ENCODE results near the gene ARSI. TPM values are rescaled to one million over a fixed set of nuclear protein-coding genes. Genes with fewer than 3 reads are reported as not detected.

The ARSI gene
- total and polyA plus RNA-seq, 2 donors (not counting 3 experiments of a cell fraction or from before 2014, with no cell fraction given), result 0.17 to 0.20 TPM

- dilution Hi-C loops (cut with MboI; ENCODE audit: extremely low pct_ligation_motif_present, low sequenced_read_pairs) (no loop called here), intact Hi-C loops (cut with micrococcal nuclease) (no loop called here)
- H3K27me3 ChIP-seq (ENCODE audit: control insufficient read depth in 2 of 2, insufficient read depth in 2 of 2, low read length in 2 of 2), result no peaks in the 10 kb centered on the region
- H3K9ac ChIP-seq (replicated peaks; ENCODE audit: extremely low read depth, insufficient read depth, low read length), result no peak overlapping the region
- no peaks in the 10 kb centered on the region for H3K79me2 ChIP-seq (ENCODE audit: control insufficient read depth, insufficient read depth, low read length)
- DNase-seq (ENCODE audit: low read depth, low spot score) (no peak), FAIRE-seq (no peak)
- H2AFZ ChIP-seq (ENCODE audit: low read depth, low read length), result no peak overlapping the region
- no peak overlapping the region for H3K4me2 ChIP-seq (ENCODE audit: insufficient read depth, low read length)
- no TSS peak for BruUV-seq (replicated peaks)
- CTCF ChIA-PET, result interaction anchor here (1.0 to 2.5 kb wide), 2 partner anchors 10 to 11 kb away, joined by 3 to 7 read pairs; no protein-coding TSS in a partner anchor
- POLR2A ChIA-PET, result no interaction called here
- no peak for TF ChIP-seq POLR2AphosphoS5 (IDR thresholded peaks at IDR 0.05; ENCODE audit: insufficient read depth, low read depth, low read length)
- TF ChIP-seq MAX (IDR thresholded peaks at IDR 0.05; ENCODE audit: insufficient read depth, insufficient read length), result no peak
- TF ChIP-seq EZH2 (IDR thresholded peaks at IDR 0.05; ENCODE audit: borderline replicate concordance, low read depth, low read length, severe bottlenecking), result no peak
- no peak for TF ChIP-seq POLR2A (IDR thresholded peaks at IDR 0.05; ENCODE audit: low read depth, low read length)
- TF ChIP-seq CTCF (IDR thresholded peaks at IDR 0.05; ENCODE audit: extremely low read depth in 1 of 2, insufficient read depth in 1 of 2, low read depth in 1 of 2, low read length in 2 of 2), result no peak
- no peaks in the 10 kb centered on the region for H3K9me1 ChIP-seq (replicated peaks; ENCODE audit: control insufficient read depth, extremely low read depth, insufficient read depth, low read length)
- H3K9me3 ChIP-seq (replicated peaks; ENCODE audit: control insufficient read depth, insufficient read depth, low read length), result no peaks in the 10 kb centered on the region
- no peaks in the 10 kb centered on the region for H4K20me1 ChIP-seq (replicated peaks; ENCODE audit: control insufficient read depth, extremely low read depth, insufficient read depth, low read length)
- no peaks in the 10 kb centered on the region for H3K36me3 ChIP-seq (ENCODE audit: control insufficient read depth in 2 of 2, extremely low read depth in 1 of 2, insufficient read depth in 2 of 2, low read length in 2 of 2)
- H3K4me1 ChIP-seq (ENCODE audit: control insufficient read depth, extremely low read depth, insufficient read depth, low read length), result no peaks in the 10 kb centered on the region
- no peak overlapping the region for H3K27ac ChIP-seq (ENCODE audit: insufficient read depth, low read depth, low read length)
- H3K4me3 ChIP-seq (replicated peaks in 1 of 3; ENCODE audit: insufficient read depth in 1 of 3, low read depth in 1 of 3, low read length in 3 of 3), result no peak overlapping the region
Measured at GRCh38 chr5:150256410-150257064, 46.2 kb downstream of the ARSI start.

Measured in endothelial cell of umbilical vein (primary cell).